ENCODE results near the gene UNC13C. TPM values are rescaled to one million over a fixed set of nuclear protein-coding genes. Genes with fewer than 3 reads are reported as not detected.

Gene UNC13C
- total RNA-seq, 1 donor: 0.81 TPM

- TF ChIP-seq, protein P1, sequence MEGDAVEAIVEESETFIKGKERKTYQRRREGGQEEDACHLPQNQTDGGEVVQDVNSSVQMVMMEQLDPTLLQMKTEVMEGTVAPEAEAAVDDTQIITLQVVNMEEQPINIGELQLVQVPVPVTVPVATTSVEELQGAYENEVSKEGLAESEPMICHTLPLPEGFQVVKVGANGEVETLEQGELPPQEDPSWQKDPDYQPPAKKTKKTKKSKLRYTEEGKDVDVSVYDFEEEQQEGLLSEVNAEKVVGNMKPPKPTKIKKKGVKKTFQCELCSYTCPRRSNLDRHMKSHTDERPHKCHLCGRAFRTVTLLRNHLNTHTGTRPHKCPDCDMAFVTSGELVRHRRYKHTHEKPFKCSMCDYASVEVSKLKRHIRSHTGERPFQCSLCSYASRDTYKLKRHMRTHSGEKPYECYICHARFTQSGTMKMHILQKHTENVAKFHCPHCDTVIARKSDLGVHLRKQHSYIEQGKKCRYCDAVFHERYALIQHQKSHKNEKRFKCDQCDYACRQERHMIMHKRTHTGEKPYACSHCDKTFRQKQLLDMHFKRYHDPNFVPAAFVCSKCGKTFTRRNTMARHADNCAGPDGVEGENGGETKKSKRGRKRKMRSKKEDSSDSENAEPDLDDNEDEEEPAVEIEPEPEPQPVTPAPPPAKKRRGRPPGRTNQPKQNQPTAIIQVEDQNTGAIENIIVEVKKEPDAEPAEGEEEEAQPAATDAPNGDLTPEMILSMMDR (IDR thresholded peaks at IDR 0.05; ENCODE audit: insufficient read depth, low read length): no peak
- no peak overlapping the region for H3K4me3 ChIP-seq (ENCODE audit: low read depth, low read length)
- DNase-seq (ENCODE audit: low read depth): no peak
Observed at GRCh38 chr15:54345301-54345700, 367.1 kb downstream of the UNC13C start.

DNA sequence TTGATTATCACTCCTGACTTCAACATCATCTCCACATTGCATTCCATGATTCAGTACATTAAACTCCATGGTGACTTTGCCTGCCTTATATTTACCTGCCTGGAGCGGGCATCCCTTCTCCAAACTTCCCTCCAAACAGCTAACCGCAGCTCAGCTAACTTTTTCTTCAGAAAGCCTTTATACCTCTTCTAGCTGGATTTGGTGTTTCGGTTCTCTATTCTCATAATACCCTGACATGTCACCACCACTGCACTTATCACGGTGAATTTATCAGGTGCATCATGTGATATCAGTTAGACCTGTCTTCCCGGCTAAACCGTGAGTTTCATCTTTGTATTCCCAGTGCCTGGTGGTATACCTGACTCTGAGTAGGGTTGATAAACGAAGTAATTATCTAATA is 367.6 kb downstream of the UNC13C start:
- DNase-seq (ENCODE audit: low read depth): no peak
- no peak overlapping the region for H3K4me3 ChIP-seq (ENCODE audit: low read depth, low read length)
- TF ChIP-seq, protein P1 (IDR thresholded peaks at IDR 0.05; ENCODE audit: insufficient read depth, low read length): no peak

- no peak for DNase-seq (ENCODE audit: low read depth)
Observed at GRCh38 chr15:54347082-54347827, 369.0 kb downstream of the UNC13C start.

DNA sequence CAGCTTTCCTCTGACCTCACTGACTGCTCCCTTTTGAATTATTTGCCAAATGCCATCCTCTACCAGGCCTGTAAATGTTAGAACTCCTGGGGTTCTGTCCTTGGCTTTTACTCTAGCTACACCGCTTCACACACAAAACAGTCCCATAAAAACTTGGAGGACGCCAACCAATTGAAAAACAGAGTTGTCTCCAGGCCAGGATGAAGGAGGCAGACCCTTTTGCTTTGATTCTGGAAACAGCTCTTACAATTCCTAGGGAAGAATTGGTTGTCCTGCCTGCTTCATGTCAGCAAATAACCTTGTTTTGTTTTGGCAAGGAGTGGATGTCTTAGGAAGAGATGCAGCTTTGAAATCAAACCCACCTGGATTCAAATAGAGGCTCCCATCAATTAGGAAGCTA is 375.5 kb downstream of the UNC13C start:
- H3K4me3 ChIP-seq (ENCODE audit: low read depth, low read length): no peak overlapping the region
- TF ChIP-seq, protein P1 (IDR thresholded peaks at IDR 0.05; ENCODE audit: insufficient read depth, low read length): no peak
- no peak for DNase-seq (ENCODE audit: low read depth)

More at GRCh38 chr15:54347082-54347827, 369.0 kb downstream of the UNC13C start:
- no peak overlapping the region for H3K4me3 ChIP-seq (ENCODE audit: low read depth, low read length)
- TF ChIP-seq, protein P1 (IDR thresholded peaks at IDR 0.05; ENCODE audit: insufficient read depth, low read length): no peak

DNA sequence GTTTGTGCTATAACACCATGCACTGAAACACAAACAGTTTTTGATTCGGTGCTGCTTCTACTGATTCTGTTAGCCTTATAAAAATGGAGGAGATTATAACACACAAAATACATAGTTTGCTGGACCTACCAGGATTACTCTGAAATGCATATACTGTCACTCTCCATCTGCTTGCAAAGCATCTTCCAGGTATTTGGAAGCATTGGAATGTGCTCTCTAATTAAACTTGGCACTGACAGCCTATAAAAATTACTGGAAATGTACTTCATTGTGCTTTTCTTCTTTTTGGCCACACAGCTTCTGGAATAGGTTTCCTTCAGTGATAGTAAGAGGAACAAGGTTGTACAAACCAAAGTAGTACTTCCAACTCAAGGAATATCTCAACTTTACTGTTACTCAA is 376.1 kb downstream of the UNC13C start:
- DNase-seq (ENCODE audit: low read depth): no peak
- H3K4me3 ChIP-seq (ENCODE audit: low read depth, low read length): no peak overlapping the region
- TF ChIP-seq, protein P1 (IDR thresholded peaks at IDR 0.05; ENCODE audit: insufficient read depth, low read length): no peak

DNA sequence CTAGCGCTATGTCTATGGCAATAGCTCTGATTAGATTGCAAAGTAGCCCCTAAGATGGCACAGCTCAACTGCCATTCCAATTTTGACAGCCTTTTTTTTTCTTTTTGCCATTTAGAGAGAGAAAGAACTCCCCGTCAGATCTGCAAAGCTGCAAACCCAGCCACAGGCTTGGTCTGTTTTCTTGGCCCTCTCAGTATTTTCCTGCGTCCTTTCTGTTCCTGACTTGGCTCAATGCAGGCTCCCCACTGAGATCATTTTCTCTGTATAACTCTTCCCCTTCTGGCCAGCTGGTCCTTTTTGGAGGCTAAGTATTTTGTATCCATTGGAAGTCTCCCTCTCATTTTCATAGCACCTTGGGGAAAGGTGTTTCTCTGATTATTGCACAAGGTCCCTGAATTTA is 386.7 kb downstream of the UNC13C start:
- H3K4me3 ChIP-seq (ENCODE audit: low read depth, low read length): no peak overlapping the region
- no peak for DNase-seq (ENCODE audit: low read depth)
- TF ChIP-seq, protein P1 (IDR thresholded peaks at IDR 0.05; ENCODE audit: insufficient read depth, low read length): no peak

GRCh38 chr15:54373332-54373731 is 395.1 kb downstream of the UNC13C start:
- H3K4me3 ChIP-seq (ENCODE audit: low read depth, low read length): no peak overlapping the region
- TF ChIP-seq, protein P1 (IDR thresholded peaks at IDR 0.05; ENCODE audit: insufficient read depth, low read length): no peak
- no peak for DNase-seq (ENCODE audit: low read depth)
